RWPE2 (cell line): ENCODE data around the gene VPS8.

ENCODE experiments used
- ATAC-seq: fragments of 200-7000 bp; cut with Tn5 transposase; 3 replicates; pipeline ENCODE4 v1.9.1; 2021; ENCODE audit warnings: low read depth
- DNase-seq: peaks from one replicate; pipeline ENCODE4 v3.0.0-alpha.2; 2020; ENCODE audit warnings: low spot score
- H3K27ac ChIP-seq: fragments of 450-650 bp; 2 replicates; pipeline ENCODE4 v1.5.1; 2017; ENCODE audit warnings: mild to moderate bottlenecking; ENCODE audit not compliant: poor library complexity, severe bottlenecking
- H3K27me3 ChIP-seq: fragments of 250-450 bp; sonication (Bioruptor Pico); 2 replicates; pipeline ENCODE4 v1.5.1; 2021; ENCODE audit warnings: mild to moderate bottlenecking, moderate library complexity; ENCODE audit not compliant: insufficient read depth, poor library complexity, severe bottlenecking
- H3K36me3 ChIP-seq: fragments of 250-450 bp; sonication (Bioruptor Pico); 2 replicates; pipeline ENCODE4 v1.5.1; 2020; ENCODE audit warnings: low read depth, mild to moderate bottlenecking, moderate library complexity
- H3K4me1 ChIP-seq: fragments of 250-450 bp; sonication (Bioruptor Pico); 2 replicates; pipeline ENCODE4 v1.5.1; 2021; ENCODE audit warnings: mild to moderate bottlenecking, moderate library complexity; ENCODE audit not compliant: insufficient read depth, poor library complexity, severe bottlenecking
- H3K4me3 ChIP-seq: fragments of 250-450 bp; sonication (Bioruptor Pico); 2 replicates; pipeline ENCODE4 v1.5.1; 2021; ENCODE audit warnings: mild to moderate bottlenecking, moderate library complexity; ENCODE audit not compliant: severe bottlenecking
- H3K9me3 ChIP-seq: fragments of 250-450 bp; sonication (Bioruptor Pico); 2 replicates; pipeline ENCODE4 v1.5.1; 2021; ENCODE audit warnings: mild to moderate bottlenecking, moderate library complexity; ENCODE audit not compliant: severe bottlenecking
- TF ChIP-seq, protein P1 (sequence below): fragments of 450-650 bp; IDR thresholded peaks from one replicate; pipeline ENCODE4 v1.5.1; 2017; ENCODE audit warnings: mild to moderate bottlenecking, moderate library complexity; ENCODE audit not compliant: poor library complexity, severe bottlenecking

The VPS8 gene

DNA sequence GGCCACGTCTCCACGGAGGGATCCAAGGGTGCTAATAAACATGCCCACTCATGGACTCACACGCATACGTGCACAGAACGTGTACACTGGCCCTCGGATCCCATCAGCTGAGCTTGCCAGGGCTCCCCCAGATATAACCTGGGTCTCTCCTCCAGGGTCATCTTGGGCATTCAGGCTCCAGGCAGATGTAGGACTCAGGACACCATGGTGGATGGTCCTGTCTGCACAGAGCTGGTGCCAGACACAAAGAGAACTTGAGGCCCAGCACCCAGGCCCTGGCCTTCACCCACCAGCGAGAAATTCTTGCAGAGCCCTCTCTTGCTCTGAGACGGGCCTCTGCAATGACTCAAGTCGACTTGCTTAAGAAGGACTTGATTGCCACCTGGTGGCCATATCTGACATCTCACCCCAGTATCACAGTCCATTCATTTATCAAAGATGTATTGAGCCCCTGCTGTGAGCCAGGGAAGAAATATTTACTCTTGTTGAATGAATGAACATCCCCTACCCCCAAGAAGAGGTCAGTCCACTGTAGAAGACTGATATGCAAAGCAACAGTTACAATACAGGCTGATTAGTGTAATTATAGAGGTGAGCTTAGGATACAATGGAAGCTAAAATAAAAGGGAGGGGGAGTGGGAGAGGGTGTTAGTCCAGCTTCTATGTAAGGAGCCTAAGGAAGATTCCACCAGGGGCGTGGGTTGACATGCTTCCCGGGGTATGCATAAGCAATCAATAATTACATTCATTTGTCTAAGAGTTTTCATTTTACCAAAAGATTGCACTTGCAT, 34.2 kb upstream of the VPS8 start:
- Histone ChIP-seq H3K27me3 (no peaks in the 10 kb centered on the region), H3K27ac (no peak overlapping the region), H3K4me3 (no peak overlapping the region), H3K36me3 (no peaks in the 10 kb centered on the region), H3K4me1 (no peaks in the 10 kb centered on the region), H3K9me3 (no peaks in the 10 kb centered on the region)
- DNase-seq: peak; percentile 81
- TF ChIP-seq, protein P1, sequence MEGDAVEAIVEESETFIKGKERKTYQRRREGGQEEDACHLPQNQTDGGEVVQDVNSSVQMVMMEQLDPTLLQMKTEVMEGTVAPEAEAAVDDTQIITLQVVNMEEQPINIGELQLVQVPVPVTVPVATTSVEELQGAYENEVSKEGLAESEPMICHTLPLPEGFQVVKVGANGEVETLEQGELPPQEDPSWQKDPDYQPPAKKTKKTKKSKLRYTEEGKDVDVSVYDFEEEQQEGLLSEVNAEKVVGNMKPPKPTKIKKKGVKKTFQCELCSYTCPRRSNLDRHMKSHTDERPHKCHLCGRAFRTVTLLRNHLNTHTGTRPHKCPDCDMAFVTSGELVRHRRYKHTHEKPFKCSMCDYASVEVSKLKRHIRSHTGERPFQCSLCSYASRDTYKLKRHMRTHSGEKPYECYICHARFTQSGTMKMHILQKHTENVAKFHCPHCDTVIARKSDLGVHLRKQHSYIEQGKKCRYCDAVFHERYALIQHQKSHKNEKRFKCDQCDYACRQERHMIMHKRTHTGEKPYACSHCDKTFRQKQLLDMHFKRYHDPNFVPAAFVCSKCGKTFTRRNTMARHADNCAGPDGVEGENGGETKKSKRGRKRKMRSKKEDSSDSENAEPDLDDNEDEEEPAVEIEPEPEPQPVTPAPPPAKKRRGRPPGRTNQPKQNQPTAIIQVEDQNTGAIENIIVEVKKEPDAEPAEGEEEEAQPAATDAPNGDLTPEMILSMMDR: peak; percentile 82
- ATAC-seq: peak; percentile 91

DNA sequence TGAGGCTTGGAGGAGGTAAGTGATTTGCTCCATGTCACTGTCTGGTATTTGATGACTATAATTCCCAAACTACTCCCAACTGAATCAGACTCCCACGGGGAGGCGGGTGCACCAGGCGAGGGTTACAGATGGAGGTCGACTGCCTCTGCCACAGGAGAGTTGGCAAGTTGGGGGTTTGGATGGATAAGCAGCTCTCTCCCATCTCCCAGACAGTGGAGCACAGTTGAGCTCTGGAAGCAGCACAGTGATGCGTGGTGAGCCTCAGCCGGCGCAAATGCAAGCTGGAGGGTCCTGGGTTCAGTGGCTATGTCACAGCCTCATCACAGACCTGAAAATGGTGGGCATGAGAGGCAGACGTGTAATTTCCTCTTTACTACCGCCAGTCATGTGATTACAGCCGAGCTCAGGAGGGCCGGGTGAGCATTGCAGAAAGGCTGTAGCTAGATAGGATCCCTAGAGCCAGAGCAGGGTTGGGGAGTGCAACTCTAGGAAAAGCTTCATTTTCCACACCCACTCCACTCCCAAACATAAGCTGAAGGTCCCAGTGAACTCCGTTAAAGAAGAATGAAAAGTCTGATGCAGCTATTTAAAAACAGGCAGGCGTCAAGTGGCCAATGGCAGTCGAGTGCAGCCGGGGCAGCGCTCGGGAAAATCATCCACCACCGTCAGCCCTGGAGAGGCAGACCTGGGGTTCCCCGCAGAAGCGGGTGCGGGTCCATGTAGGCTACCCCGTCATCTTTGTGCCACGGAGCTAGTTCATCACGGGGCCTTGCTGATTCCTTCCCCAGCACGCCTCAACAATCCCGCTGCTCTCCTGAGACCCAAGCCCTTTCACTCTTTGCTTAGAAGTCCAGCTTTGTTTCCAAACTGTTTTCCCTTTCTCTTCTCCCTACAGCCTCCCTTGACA, 33.3 kb upstream of the VPS8 start:
- no peak for DNase-seq
- no peaks in the 10 kb centered on the region for H3K4me1 ChIP-seq

DNA sequence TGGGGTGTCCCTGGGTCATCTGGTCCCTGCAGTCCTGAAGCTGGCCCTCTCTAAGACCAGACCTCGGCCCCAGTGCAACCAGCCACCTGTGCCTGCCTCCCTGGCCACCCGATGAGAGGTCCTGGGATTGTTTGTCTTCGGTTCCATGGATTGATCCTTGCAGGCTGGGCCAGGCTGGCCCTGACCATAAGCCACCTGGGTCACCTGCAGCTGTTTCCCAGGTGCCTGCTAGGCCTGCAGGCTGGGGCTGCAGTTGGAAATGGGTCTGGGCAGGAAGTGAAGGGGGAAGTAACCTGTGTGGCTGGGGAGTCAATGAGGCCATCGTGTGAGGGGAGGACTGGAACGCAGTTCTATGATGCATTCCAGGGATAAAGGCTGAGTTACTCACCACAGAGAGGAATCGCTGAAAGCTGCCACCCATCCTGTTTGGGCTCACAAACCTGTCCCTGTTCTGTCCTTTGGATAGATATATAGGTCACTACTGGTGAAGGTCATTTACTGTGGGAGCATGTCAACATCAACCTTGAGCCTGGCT, 30.9 kb upstream of the VPS8 start:
- Histone ChIP-seq H3K27ac (no peak overlapping the region), H3K9me3 (no peaks in the 10 kb centered on the region), H3K4me3 (no peak overlapping the region), H3K27me3 (no peaks in the 10 kb centered on the region), H3K36me3 (no peaks in the 10 kb centered on the region), H3K4me1 (no peaks in the 10 kb centered on the region)
- TF ChIP-seq, protein P1: no peak
- ATAC-seq: no peak
- no peak for DNase-seq

More for the DNA sequence above, 33.3 kb upstream of the VPS8 start:
- Histone ChIP-seq H3K36me3 (no peaks in the 10 kb centered on the region), H3K9me3 (no peaks in the 10 kb centered on the region), H3K27me3 (no peaks in the 10 kb centered on the region), H3K27ac (no peak overlapping the region), H3K4me3 (no peak overlapping the region)
- no peak for ATAC-seq
- TF ChIP-seq, protein P1: no peak

DNA sequence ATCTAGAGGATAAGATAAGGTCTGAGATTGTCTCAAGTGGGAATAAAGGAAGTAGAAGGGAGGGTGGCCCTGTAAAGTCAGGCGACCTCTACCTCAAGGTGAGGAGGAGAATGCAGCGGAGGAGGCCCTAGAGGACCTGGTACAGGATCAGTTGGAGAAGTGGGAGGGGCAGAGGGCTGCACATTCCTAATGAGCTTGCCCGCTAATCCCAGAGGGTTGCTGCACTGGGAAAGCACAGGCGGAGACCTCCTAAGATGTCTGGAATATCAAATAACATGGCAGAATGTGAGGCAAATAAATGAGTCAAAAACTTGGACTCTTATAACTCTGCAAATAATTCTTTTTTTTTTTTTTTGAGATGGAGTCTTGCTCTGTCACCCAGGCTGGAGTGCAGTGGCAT, 30.2 kb upstream of the VPS8 start:
- Histone ChIP-seq H3K9me3 (no peaks in the 10 kb centered on the region), H3K36me3 (no peaks in the 10 kb centered on the region), H3K4me1 (no peaks in the 10 kb centered on the region), H3K4me3 (no peak overlapping the region), H3K27ac (no peak overlapping the region), H3K27me3 (no peaks in the 10 kb centered on the region)
- no peak for ATAC-seq
- TF ChIP-seq, protein P1: no peak
- no peak for DNase-seq
